ENCODE results near the gene ANO4.

The ANO4 gene

GRCh38 chr12:100972121-100972520 is 177.5 kb downstream of the ANO4 start:
- no peak overlapping the region for H3K4me3 ChIP-seq (ENCODE audit: low read depth, low read length)
- no peaks in the 10 kb centered on the region for H3K4me1 ChIP-seq (ENCODE audit: control insufficient read depth, insufficient read depth, low read length)
- H3K36me3 ChIP-seq (ENCODE audit: control insufficient read depth in 2 of 2, insufficient read depth in 1 of 2, low read length in 2 of 2) = no peaks in the 10 kb centered on the region
- POLR2A ChIA-PET = no interaction called here
- CTCF ChIA-PET = no interaction called here
- H3K27ac ChIP-seq (ENCODE audit: extremely low read depth, low read depth, low read length) = no peak overlapping the region
- no peaks in the 10 kb centered on the region for H3K9me3 ChIP-seq (ENCODE audit: control insufficient read depth, insufficient read depth, low read depth, low read length)
- TF ChIP-seq ZNF274 (IDR thresholded peaks at IDR 0.05; ENCODE audit: low read length) (no peak), ZNF274 (tag by site-specific recombination; IDR thresholded peaks at IDR 0.05; ENCODE audit: borderline replicate concordance) (no peak), ZNF280C (tag by site-specific recombination; IDR thresholded peaks at IDR 0.05) (no peak), ZNF473 (tag by site-specific recombination; IDR thresholded peaks at IDR 0.05) (no peak), ZNF404 (tag by site-specific recombination; IDR thresholded peaks at IDR 0.05) (no peak), KLF7 (tag by site-specific recombination; IDR thresholded peaks at IDR 0.05; ENCODE audit: borderline replicate concordance) (no peak), ZNF114 (tag by site-specific recombination; IDR thresholded peaks at IDR 0.05) (no peak), KLF17 (tag by site-specific recombination; IDR thresholded peaks at IDR 0.05) (no peak), SP3 (tag by site-specific recombination; IDR thresholded peaks at IDR 0.05) (no peak), GLIS1 (tag by site-specific recombination; IDR thresholded peaks at IDR 0.05) (no peak), ZNF596 (tag by site-specific recombination; IDR thresholded peaks at IDR 0.05) (no peak), ZBTB49 (tag by site-specific recombination; IDR thresholded peaks at IDR 0.05; ENCODE audit: low read depth) (no peak), ZNF350 (tag by site-specific recombination; IDR thresholded peaks at IDR 0.05) (no peak), GFI1B (tag by site-specific recombination; IDR thresholded peaks at IDR 0.05) (no peak)

DNA sequence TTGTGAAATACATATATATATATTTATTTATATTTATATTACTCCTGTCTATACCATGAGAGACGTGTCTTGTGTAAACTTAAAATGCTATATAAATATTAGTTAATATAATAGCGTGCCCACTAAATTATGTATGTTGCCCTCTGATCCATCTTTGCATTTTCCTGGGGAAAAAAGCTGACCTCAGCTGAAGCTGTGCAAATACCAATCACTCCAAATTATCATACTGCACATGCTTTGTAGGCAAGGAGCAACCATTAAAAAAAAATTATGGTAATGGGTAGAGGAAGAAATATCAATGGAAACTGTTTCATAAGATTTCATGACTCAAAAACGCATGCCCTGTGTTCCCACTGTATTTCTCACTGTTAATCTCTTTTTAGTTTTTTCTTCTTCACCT is 179.8 kb downstream of the ANO4 start:
- ChIA-PET POLR2A (no interaction called here), CTCF (interaction anchor here (0.6 to 1.2 kb wide), 2 partner anchors 11 to 785 kb away, joined by 4 to 5 read pairs; no protein-coding TSS in a partner anchor)
- H3K36me3 ChIP-seq (ENCODE audit: control insufficient read depth in 2 of 2, insufficient read depth in 1 of 2, low read length in 2 of 2) = no peaks in the 10 kb centered on the region
- H3K4me3 ChIP-seq (ENCODE audit: low read depth, low read length) = no peak overlapping the region
- no peaks in the 10 kb centered on the region for H3K4me1 ChIP-seq (ENCODE audit: control insufficient read depth, insufficient read depth, low read length)
- H3K9me3 ChIP-seq (ENCODE audit: control insufficient read depth, insufficient read depth, low read depth, low read length) = no peaks in the 10 kb centered on the region
- no peak overlapping the region for H3K27ac ChIP-seq (ENCODE audit: extremely low read depth, low read depth, low read length)
- TF ChIP-seq ZNF391 (tag by site-specific recombination; IDR thresholded peaks at IDR 0.05; ENCODE audit: borderline replicate concordance, low read depth) (no peak), PBX3 (CRISPR knock-in tag; IDR thresholded peaks at IDR 0.05) (no peak), ZNF600 (tag by site-specific recombination; IDR thresholded peaks at IDR 0.05) (no peak), PRDM10 (tag by site-specific recombination; IDR thresholded peaks at IDR 0.05) (no peak), YY2 (tag by site-specific recombination; IDR thresholded peaks at IDR 0.05) (no peak), ZNF518A (tag by site-specific recombination; conservative IDR thresholded peaks at IDR 0.05; ENCODE audit: low read depth) (no peak)

Data from HEK293 (cell line).